ENCODE results near the gene HOXC11.

Gene HOXC11

DNA sequence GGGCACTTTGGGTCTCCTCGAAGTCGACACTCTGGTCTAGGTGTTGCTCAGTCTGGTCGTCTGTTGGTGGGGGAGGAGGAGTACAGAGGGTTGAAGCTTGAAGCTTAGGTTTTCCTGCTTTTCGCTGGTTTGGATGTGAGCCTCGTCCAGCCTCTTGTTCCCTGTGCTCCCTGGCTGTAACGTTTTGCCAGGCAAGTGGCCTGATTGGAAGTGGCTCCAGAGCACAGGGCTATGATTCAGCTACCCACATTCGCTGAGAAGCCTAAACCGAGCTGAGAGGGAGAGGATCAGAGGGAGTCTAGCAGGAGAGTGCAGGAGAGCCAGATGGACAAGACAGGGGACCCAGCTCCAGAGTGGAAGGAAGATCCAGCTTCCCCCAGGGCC is 18.1 kb downstream of the HOXC11 start:
- TF ChIP-seq CTCF (IDR thresholded peaks at IDR 0.05; ENCODE audit: low read depth, low read length): no peak
- no peak overlapping the region for H3K4me3 ChIP-seq (ENCODE audit: low read depth, low read length)

DNA sequence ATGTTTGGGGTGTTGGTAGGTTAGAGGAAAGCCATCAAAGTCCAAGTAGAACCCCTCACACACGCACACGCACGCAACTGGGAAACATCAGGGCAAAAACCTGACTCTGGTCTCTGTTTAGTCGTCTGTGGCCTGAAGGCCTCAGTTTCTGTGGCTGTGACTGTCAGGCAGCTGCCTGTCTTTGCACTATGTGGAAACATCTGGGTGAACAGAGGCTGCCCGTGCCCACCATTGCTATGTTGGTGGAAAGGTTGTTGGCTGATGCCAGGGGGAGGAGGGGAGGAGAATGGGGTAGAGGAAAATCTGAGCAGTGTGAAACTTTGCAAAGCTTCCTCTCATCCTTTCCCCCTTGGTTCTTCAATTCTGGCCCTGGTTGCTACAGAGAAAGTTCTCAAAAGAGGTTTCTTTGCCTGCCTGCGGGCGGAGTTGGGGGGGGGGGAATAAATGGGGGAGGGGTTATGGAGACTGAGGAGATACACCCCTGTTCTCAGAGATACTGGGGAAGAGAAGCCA is 19.5 kb downstream of the HOXC11 start:
- TF ChIP-seq CTCF (IDR thresholded peaks at IDR 0.05; ENCODE audit: low read depth, low read length): no peak
- H3K4me3 ChIP-seq (ENCODE audit: low read depth, low read length): no peak overlapping the region

GRCh38 chr12:53993162-53994008 is 20.5 kb downstream of the HOXC11 start:
- no peak overlapping the region for H3K4me3 ChIP-seq (ENCODE audit: low read depth, low read length)

GRCh38 chr12:53994009-53994263 is 21.0 kb downstream of the HOXC11 start:
- H3K4me3 ChIP-seq (ENCODE audit: low read depth, low read length): no peak overlapping the region
- no peak for TF ChIP-seq CTCF (IDR thresholded peaks at IDR 0.05; ENCODE audit: low read depth, low read length)

More at GRCh38 chr12:53993162-53994008, 20.5 kb downstream of the HOXC11 start:
- TF ChIP-seq CTCF (IDR thresholded peaks at IDR 0.05; ENCODE audit: low read depth, low read length): no peak

DNA sequence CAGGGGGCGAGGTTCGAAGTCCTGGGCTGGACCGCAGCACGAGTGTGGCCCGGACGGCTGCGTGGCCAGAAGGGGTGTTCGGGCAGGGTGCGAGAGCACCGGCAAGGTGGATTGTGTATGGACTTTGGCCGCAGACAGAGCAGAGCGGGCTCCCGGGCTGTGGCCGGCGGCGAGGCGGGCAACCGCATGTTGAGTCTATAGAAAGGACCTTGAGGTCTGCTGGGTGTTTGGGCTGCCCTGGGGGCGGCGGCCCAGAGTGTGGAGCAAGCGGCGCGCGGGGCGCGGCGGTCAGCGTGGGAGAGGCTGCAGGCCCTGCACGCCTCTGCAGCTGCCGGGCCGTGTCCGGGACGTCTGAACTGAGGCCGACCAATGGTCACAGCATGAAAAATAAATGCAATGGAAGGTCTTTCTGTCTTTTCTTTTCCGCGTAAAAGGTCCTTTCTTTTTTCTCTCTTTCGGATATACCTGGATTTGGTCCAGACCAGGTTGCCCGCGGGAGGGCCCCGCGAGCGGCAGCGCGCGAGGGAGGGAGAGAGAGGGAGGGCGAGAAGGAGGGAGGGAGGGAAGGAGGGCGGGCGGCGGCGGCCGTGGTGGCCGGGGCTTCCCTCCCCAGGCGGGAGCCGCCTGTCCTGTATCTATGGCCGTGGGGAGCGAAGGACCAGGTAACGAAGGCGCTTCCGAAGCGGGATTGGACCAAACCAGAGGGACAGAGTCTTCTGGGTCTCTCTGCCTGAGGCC is 21.5 kb downstream of the HOXC11 start:
- no peak overlapping the region for H3K4me3 ChIP-seq (ENCODE audit: low read depth, low read length)
- no peak for TF ChIP-seq CTCF (IDR thresholded peaks at IDR 0.05; ENCODE audit: low read depth, low read length)

- no peak for TF ChIP-seq CTCF (IDR thresholded peaks at IDR 0.05; ENCODE audit: low read depth, low read length)
- no peak overlapping the region for H3K4me3 ChIP-seq (ENCODE audit: low read depth, low read length)
These were observed 22.1 kb downstream of the HOXC11 start for GRCh38 chr12:53995002-53995377.

All from WI38 (cell line).